ENCODE measurements around the gene KRTAP12-1. TPM values are rescaled to one million over a fixed set of nuclear protein-coding genes. Genes with fewer than 3 reads are reported as not detected.
"Not testable (repeated sequence)": the region's sequence is repeated elsewhere in the genome, so short reads cannot be mapped to it uniquely, and the experiment has no call there.

Gene KRTAP12-1
- total RNA-seq, 1 experiment from 2014 or later = not detected

- DNase-seq (ENCODE audit: low read depth, low spot score) = no peak
- no peaks in the 10 kb centered on the region for H3K4me1 ChIP-seq (ENCODE audit: control insufficient read depth, insufficient read depth, low read length)
- ChIA-PET POLR2A (interaction anchor here (0.6 kb wide), 1 partner anchor 15 kb away, joined by 4 read pairs; no protein-coding TSS in a partner anchor), CTCF (interaction anchor here (0.8 kb wide), 1 partner anchor 91 kb away, joined by 3 read pairs; no protein-coding TSS in a partner anchor)
- peaks cover 4% of the 10 kb centered on the region; the same call in 1 of the 2 replicates for H3K9me3 ChIP-seq (ENCODE audit: control insufficient read depth, insufficient read depth, low read depth, low read length)
- no peak overlapping the region for H3K27ac ChIP-seq (ENCODE audit: low read length)
- no peaks in the 10 kb centered on the region for H3K27me3 ChIP-seq (ENCODE audit: control insufficient read depth, insufficient read depth, low read length)
- BruUV-seq (replicated peaks) = no TSS peak
- H3K36me3 ChIP-seq (ENCODE audit: control insufficient read depth, insufficient read depth, low read length) = no peaks in the 10 kb centered on the region
- H3K4me3 ChIP-seq (ENCODE audit: low read depth in 2 of 2, low read length in 2 of 2) = no peak overlapping the region
- intact Hi-C loops (cut with micrococcal nuclease; ENCODE audit: unreplicated experiment) (no loop called here), in situ Hi-C loops (cut with HindIII; ENCODE audit: low pct_unique_long_range_greater_than_20kb, low sequenced_read_pairs) (no loop called here)
- TF ChIP-seq REST (IDR thresholded peaks at IDR 0.05; ENCODE audit: insufficient read depth in 1 of 2, low read depth in 2 of 2, low read length in 1 of 2) = no peak
- no peak for ATAC-seq
Measured at GRCh38 chr21:44691686-44692085, 9.7 kb upstream of the KRTAP12-1 start.

- H3K4me3 ChIP-seq (ENCODE audit: low read depth in 2 of 2, low read length in 2 of 2); intact Hi-C loops (cut with micrococcal nuclease; ENCODE audit: unreplicated experiment); POLR2A ChIA-PET; H3K4me1 ChIP-seq (ENCODE audit: control insufficient read depth, insufficient read depth, low read length); CTCF ChIA-PET; H3K27me3 ChIP-seq (ENCODE audit: control insufficient read depth, insufficient read depth, low read length); H3K9me3 ChIP-seq (ENCODE audit: control insufficient read depth, insufficient read depth, low read depth, low read length); H3K36me3 ChIP-seq (ENCODE audit: control insufficient read depth, insufficient read depth, low read length); in situ Hi-C loops (cut with HindIII; ENCODE audit: low pct_unique_long_range_greater_than_20kb, low sequenced_read_pairs); H3K27ac ChIP-seq (ENCODE audit: low read length); DNase-seq (ENCODE audit: low read depth, low spot score); ATAC-seq; BruUV-seq (replicated peaks): not testable (repeated sequence)
Measured at GRCh38 chr21:44689740-44690139, 7.8 kb upstream of the KRTAP12-1 start.

GRCh38 chr21:44687671-44688070 lies 5.7 kb upstream of the KRTAP12-1 start:
- Histone ChIP-seq H3K4me3 (ENCODE audit: low read depth in 2 of 2, low read length in 2 of 2) (no peak overlapping the region), H3K27me3 (ENCODE audit: control insufficient read depth, insufficient read depth, low read length) (no peaks in the 10 kb centered on the region), H3K4me1 (ENCODE audit: control insufficient read depth, insufficient read depth, low read length) (no peaks in the 10 kb centered on the region), H3K36me3 (ENCODE audit: control insufficient read depth, insufficient read depth, low read length) (no peaks in the 10 kb centered on the region), H3K9me3 (ENCODE audit: control insufficient read depth, insufficient read depth, low read depth, low read length) (0 out of 2 replicates have a peak, but pooled peaks cover 2% of the 10 kb centered on the region), H3K27ac (ENCODE audit: low read length) (no peak overlapping the region)
- no peak for TF ChIP-seq POLR2AphosphoS5 (IDR thresholded peaks at IDR 0.05; ENCODE audit: low read depth, low read length)
- DNase-seq (ENCODE audit: low read depth, low spot score) (no peak), ATAC-seq (no peak)
- in situ Hi-C loops (cut with HindIII; ENCODE audit: low pct_unique_long_range_greater_than_20kb, low sequenced_read_pairs) (no loop called here), intact Hi-C loops (cut with micrococcal nuclease; ENCODE audit: unreplicated experiment) (no loop called here)
- POLR2A ChIA-PET = no interaction called here
- CTCF ChIA-PET = no interaction called here
- no TSS peak for BruUV-seq (replicated peaks)

GRCh38 chr21:44686843-44687561 lies 5.0 kb upstream of the KRTAP12-1 start:
- DNase-seq (ENCODE audit: low read depth, low spot score) (no peak), ATAC-seq (no peak)
- H3K4me1 ChIP-seq (ENCODE audit: control insufficient read depth, insufficient read depth, low read length) = no peaks in the 10 kb centered on the region
- no peak overlapping the region for H3K27ac ChIP-seq (ENCODE audit: low read length)
- ChIA-PET POLR2A (no interaction called here), CTCF (no interaction called here)
- BruUV-seq (replicated peaks) = no TSS peak
- TF ChIP-seq TCF7L2 (IDR thresholded peaks at IDR 0.05; ENCODE audit: low read depth, low read length) (no peak), REST (IDR thresholded peaks at IDR 0.05; ENCODE audit: insufficient read depth in 1 of 2, low read depth in 2 of 2, low read length in 1 of 2) (no peak), POLR2AphosphoS5 (IDR thresholded peaks at IDR 0.05; ENCODE audit: low read depth, low read length) (no peak), CTCF (IDR thresholded peaks at IDR 0.05) (no peak), SIN3A (IDR thresholded peaks at IDR 0.05; ENCODE audit: borderline replicate concordance, insufficient read depth, low read depth, low read length) (no peak)
- no peaks in the 10 kb centered on the region for H3K9me3 ChIP-seq (ENCODE audit: control insufficient read depth, insufficient read depth, low read depth, low read length)
- intact Hi-C loops (cut with micrococcal nuclease; ENCODE audit: unreplicated experiment) = no loop called here
- no peaks in the 10 kb centered on the region for H3K27me3 ChIP-seq (ENCODE audit: control insufficient read depth, insufficient read depth, low read length)
- H3K36me3 ChIP-seq (ENCODE audit: control insufficient read depth, insufficient read depth, low read length) = no peaks in the 10 kb centered on the region
- in situ Hi-C loops (cut with HindIII; ENCODE audit: low pct_unique_long_range_greater_than_20kb, low sequenced_read_pairs) = no loop called here
- no peak overlapping the region for H3K4me3 ChIP-seq (ENCODE audit: low read depth in 2 of 2, low read length in 2 of 2)
